HG02938 (cell line): ENCODE data around the gene APOBEC3C.
"Not testable (repeated sequence)": the region's sequence is repeated elsewhere in the genome, so short reads cannot be mapped to it uniquely, and the experiment has no call there.

Experiments used
- ATAC-seq: cut with Tn5 transposase; IDR thresholded peaks from one replicate; pipeline ENCODE4 v1.9.1; 2021; ENCODE audit warnings: mild to moderate bottlenecking, moderate library complexity; ENCODE audit not compliant: unreplicated experiment

The APOBEC3C gene

GRCh38 chr22:39013942-39014722, at the start of gene APOBEC3C:
APOBEC3C (plus strand) TSS chr22:39014257; CDS start chr22:39014363, 106 bp downstream.
- ATAC-seq: peak; percentile 75

GRCh38 chr22:38964306-38964705, 49.8 kb upstream of the APOBEC3C start:
- ATAC-seq: no peak

- ATAC-seq: no peak
Observed at GRCh38 chr22:38964989-38965388, 49.1 kb upstream of the APOBEC3C start.

- ATAC-seq: no peak
Observed at GRCh38 chr22:38965614-38966379, 48.3 kb upstream of the APOBEC3C start.

- no peak for ATAC-seq
Observed at GRCh38 chr22:38966380-38966702, 47.7 kb upstream of the APOBEC3C start.

- no peak for ATAC-seq
Observed at GRCh38 chr22:38966942-38967341, 47.1 kb upstream of the APOBEC3C start.

GRCh38 chr22:38967451-38968450, 46.3 kb upstream of the APOBEC3C start:
- no peak for ATAC-seq

GRCh38 chr22:38968801-38969200, 45.3 kb upstream of the APOBEC3C start:
- no peak for ATAC-seq

GRCh38 chr22:38970551-38970950, 43.5 kb upstream of the APOBEC3C start:
- no peak for ATAC-seq

- no peak for ATAC-seq
Observed at GRCh38 chr22:38971202-38971601, 42.9 kb upstream of the APOBEC3C start.

- no peak for ATAC-seq
Observed at GRCh38 chr22:38971791-38972190, 42.3 kb upstream of the APOBEC3C start.

- no peak for ATAC-seq
Observed at GRCh38 chr22:38972558-38972957, 41.5 kb upstream of the APOBEC3C start.

GRCh38 chr22:38973289-38974169, 40.5 kb upstream of the APOBEC3C start:
- no peak for ATAC-seq

GRCh38 chr22:38974170-38974825, 39.8 kb upstream of the APOBEC3C start:
- ATAC-seq: no peak

- ATAC-seq: no peak
Observed at GRCh38 chr22:38974826-38975175, 39.3 kb upstream of the APOBEC3C start.

- ATAC-seq: not testable (repeated sequence)
Observed at GRCh38 chr22:38977289-38977688, 36.8 kb upstream of the APOBEC3C start.

- not testable (repeated sequence) for ATAC-seq
Observed at GRCh38 chr22:38980587-38980986, 33.5 kb upstream of the APOBEC3C start.

- no peak for ATAC-seq
Observed at GRCh38 chr22:38981005-38981991, 32.8 kb upstream of the APOBEC3C start.
